Measurements from ENCODE around the gene TMEM178B.
"Not testable (repeated sequence)": the region's sequence is repeated elsewhere in the genome, so short reads cannot be mapped to it uniquely, and the experiment has no call there.

TMEM178B gene

GRCh38 chr7:141144921-141145629 lies 71.2 kb downstream of the TMEM178B start:
- DNase-seq = no peak

GRCh38 chr7:141145630-141145982 lies 71.7 kb downstream of the TMEM178B start:
- DNase-seq = no peak

- DNase-seq = no peak
Observed at GRCh38 chr7:141147482-141147881, 73.6 kb downstream of the TMEM178B start.

GRCh38 chr7:141150465-141150864 lies 76.6 kb downstream of the TMEM178B start:
- DNase-seq = no peak

GRCh38 chr7:141151746-141152145 lies 77.9 kb downstream of the TMEM178B start:
- DNase-seq = no peak

GRCh38 chr7:141153231-141153630 lies 79.4 kb downstream of the TMEM178B start:
- no peak for DNase-seq

GRCh38 chr7:141154131-141154732 lies 80.4 kb downstream of the TMEM178B start:
- no peak for DNase-seq

GRCh38 chr7:141156407-141156806 lies 82.5 kb downstream of the TMEM178B start:
- no peak for DNase-seq

- DNase-seq = no peak
Observed at GRCh38 chr7:141157138-141157765, 83.4 kb downstream of the TMEM178B start.

GRCh38 chr7:141158561-141158960 lies 84.7 kb downstream of the TMEM178B start:
- DNase-seq = no peak

GRCh38 chr7:141160246-141160860 lies 86.5 kb downstream of the TMEM178B start:
- no peak for DNase-seq

- peak; percentile 78 to 87 for DNase-seq
Observed at GRCh38 chr7:141161550-141162535, 88.0 kb downstream of the TMEM178B start.

GRCh38 chr7:141165521-141165920 lies 91.7 kb downstream of the TMEM178B start:
- no peak for DNase-seq

- no peak for DNase-seq
Observed at GRCh38 chr7:141166926-141167325, 93.1 kb downstream of the TMEM178B start.

GRCh38 chr7:141167381-141167964 lies 93.6 kb downstream of the TMEM178B start:
- no peak for DNase-seq

GRCh38 chr7:141169157-141169556 lies 95.3 kb downstream of the TMEM178B start:
- not testable (repeated sequence) for DNase-seq

- DNase-seq = not testable (repeated sequence)
Observed at GRCh38 chr7:141175728-141176127, 101.9 kb downstream of the TMEM178B start.

- DNase-seq = not testable (repeated sequence)
Observed at GRCh38 chr7:141177120-141177519, 103.3 kb downstream of the TMEM178B start.

- DNase-seq = no peak
Observed at GRCh38 chr7:141178486-141179135, 104.7 kb downstream of the TMEM178B start.

- no peak for DNase-seq
Observed at GRCh38 chr7:141181812-141182211, 107.9 kb downstream of the TMEM178B start.

- DNase-seq = no peak
Observed at GRCh38 chr7:141184532-141185190, 110.8 kb downstream of the TMEM178B start.
